Skin of body (tissue), 3 donors: ENCODE results near the gene GALNT7. TPM values are rescaled to one million over a fixed set of nuclear protein-coding genes. Genes with fewer than 3 reads are reported as not detected.

ENCODE experiments used
- DNase-seq: peaks from one replicate; lab custom pipeline; 2025; lab: John Stamatoyannopoulos, UW
- small RNA-seq: library from RNA; depleted of rRNA; stranded (forward); fragments of <200 nt; gene quantifications from one replicate; pipeline ENCODE3, GENCODE V24; 2014; ENCODE audit warnings: low replicate concordance
- total RNA-seq: library from RNA; depleted of rRNA; stranded (reverse); fragments of >200 nt; gene quantifications from one replicate; pipeline ENCODE4 v1.2.3, GENCODE V29; 2014

Gene GALNT7
- total RNA-seq, 1 donor from 2014 or later: 18.5 TPM

DNA sequence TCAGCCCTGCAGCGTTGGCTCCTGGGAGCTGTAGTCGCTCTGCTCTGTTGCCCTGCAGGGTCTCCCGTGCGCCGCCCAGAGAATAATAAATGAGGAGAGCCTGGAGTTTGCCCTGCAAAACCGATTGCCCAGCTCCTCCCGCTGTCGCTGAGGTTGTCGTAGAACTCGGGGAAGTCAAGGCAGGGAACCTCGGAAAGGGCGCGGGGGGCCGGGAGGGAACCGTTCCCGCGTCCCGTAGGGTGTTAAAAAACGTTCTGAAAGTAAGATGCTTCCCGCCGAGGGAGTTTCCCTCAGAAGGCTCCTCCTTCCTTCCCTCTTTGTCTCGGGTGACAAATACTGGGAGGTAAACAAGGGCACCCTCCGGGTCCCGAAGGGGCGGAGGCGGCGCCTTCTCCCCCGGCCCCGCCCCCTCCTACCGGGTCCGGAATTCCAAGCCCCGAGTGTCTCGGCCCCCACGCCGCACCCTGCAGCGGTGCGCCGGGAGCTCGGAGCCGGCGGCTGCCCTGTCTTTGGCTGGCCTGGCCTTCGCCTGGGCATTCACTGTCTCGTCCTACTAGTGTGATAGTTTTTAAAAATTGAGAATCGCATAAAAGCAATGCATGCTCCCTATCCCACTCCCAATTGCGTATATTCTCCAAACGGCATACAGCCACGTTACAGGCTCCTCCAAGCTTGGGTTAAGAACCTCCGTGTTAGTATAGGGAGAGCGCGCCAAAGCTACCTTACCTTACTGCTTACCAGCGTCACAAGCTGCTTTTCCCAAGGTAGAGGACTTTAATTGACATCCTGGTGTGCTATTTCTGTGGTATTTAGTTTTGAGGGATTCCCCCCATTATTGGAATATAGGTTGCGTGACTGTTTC lies 166.5 kb downstream of the GALNT7 start:
- DNase-seq: peak; percentile 57

- no peak for DNase-seq
These were observed 168.9 kb downstream of the GALNT7 start for GRCh38 chr4:173337463-173337862.

DNA sequence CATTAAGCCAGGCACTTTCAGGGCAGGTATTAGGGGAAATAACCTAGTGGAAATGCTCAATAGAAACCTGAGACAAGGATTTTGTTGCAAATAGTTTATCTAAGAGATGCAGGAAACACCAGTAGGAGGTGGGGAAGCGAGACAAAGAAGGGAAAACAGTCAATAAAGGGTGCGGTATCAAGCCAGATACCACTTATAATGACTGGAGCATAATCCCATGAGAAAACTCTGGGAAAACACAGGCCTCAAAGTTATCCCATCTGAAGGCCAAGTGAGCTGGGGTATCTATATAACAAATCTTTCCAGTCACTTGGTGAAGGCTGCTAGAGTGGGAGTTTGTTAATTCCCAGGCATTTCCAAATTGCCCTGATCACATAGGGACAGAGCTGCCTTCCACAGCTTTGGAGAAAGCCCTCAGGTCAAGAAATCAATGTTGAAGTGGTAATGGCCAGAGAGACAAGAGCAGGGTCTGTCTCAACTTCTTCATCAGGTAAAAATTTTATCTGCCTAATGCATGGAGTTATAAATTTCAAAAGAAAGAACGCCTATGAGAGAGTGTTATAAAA lies 175.3 kb downstream of the GALNT7 start:
- no peak for DNase-seq

DNA sequence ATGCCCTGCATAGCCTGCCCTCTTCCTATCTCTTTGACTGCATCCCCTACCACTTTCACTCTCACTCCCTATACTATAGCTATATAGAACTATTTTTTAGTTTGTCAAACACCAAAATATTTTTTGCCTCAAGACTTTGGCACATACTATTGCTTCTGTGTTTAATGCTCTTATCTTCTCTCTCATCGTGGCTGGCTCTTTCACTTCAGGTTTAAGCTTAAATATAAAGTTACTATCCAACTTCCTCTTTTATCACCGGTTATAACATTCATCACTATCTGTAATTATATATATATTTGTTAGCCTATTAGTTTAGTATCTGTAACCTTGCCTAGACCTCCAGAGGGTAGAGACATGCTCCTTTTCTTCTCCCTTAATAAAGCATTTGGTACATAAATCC lies 177.0 kb downstream of the GALNT7 start:
- DNase-seq: no peak

DNA sequence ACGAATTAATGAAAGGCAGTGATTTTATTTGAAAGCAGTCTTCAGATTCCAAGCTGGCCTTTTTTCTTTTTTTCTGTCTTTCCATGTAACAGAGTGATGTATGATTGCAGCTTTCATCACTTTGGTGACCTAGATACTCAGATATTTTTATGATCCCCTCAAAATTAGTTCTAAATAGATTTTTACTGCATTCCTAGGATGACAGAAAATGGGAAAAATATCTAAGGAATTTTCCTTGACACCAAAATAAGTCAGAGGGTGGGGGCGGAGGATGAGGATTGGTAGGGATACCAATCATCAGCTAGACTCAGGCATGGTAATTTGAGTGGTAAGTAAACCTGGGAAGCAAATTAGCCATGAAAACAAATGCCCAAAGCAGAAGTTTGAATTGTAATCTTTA lies 177.5 kb downstream of the GALNT7 start:
- DNase-seq: no peak

DNA sequence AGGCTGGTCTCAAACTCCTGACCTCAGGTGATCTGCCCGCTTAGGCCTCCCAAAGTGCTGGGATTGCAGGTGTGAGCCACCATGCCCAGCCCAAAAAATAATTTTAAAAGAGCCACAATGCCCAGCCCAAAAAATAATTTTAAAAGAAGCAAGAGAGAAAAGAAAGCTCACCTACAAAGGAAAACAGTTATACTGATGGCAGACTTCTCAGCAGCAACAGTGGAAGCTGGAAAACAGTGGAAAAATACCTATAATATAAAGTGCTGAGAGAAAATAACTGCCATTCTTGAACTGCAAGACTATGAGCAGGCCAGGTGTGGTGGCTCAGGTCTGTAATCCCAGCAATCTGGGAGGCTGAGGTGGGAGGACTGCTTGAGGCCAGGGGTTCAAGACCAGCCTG lies 178.9 kb downstream of the GALNT7 start:
- DNase-seq: no peak

GRCh38 chr4:173357939-173358338 lies 189.3 kb downstream of the GALNT7 start:
- DNase-seq: no peak

DNA sequence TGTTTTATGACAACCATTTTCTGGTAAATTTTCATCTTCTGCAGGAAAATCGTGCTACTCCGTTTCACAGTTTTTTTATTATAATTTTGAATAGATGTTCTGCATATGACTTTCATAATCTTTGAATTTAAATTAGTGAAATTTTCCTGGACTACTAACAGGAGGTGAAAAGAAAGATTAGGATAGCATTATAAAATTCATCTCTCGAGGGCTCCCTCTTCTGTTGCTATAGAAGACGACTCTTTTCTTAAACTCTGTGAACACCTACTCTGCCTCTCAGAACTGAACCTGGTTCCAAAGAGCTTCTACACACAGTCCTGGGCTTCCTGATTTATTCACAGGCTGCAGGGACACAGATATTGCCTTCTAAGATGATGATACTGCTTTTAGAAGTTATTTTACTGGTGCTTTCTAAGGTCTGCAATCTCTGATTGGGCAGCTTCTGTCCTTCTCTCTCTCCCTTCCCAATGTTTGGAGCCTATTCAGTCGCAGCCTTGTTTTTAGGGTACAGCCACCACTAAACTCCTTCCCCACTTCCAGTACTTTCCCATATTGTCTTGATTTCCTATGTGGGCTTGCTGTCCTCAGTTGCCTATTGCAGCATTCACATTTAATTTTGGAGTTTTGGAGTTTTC lies 192.1 kb downstream of the GALNT7 start:
- no peak for DNase-seq

DNA sequence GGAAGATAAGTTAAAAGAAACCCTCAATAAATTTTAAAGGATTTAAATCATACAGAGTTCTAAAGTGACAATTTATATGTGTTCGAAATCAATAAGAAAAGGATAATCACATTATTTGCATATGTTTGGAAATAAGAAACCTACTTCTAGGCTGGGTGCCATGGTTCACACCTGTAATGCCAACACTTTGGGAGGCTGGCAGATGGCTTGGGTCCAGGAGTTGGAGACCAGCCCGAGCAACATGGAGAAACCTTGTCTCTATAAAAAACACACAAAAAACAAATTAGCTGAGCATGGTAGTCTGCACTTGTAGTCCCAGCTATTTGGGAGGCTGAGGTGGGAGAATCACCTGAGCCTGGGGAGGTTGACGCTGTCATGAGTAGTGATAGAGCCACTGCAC lies 194.1 kb downstream of the GALNT7 start:
- DNase-seq: no peak

GRCh38 chr4:173365359-173365996 lies 196.9 kb downstream of the GALNT7 start:
- DNase-seq: no peak

- no peak for DNase-seq
These were observed 198.7 kb downstream of the GALNT7 start for GRCh38 chr4:173367285-173367684.

DNA sequence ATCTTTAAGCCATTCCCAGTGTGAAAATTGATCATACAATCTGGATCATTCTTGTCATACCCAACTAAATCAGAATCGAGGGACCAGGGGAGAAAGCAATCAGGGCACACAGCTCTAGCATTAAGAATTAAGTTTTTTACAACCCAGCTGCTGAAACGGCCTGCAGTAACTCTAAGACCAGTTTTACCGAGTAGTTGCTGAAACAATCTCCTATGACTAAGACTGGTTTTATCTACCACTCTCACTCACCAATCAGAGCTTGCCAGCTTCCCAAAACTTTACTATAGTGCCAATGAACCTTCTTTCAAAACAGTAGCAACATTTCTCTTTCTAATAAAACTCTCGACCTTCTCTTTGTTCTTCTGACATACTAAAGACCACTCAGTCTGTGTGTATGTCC lies 199.3 kb downstream of the GALNT7 start:
- no peak for DNase-seq

- DNase-seq: peak; percentile 61
These were observed 201.5 kb downstream of the GALNT7 start for GRCh38 chr4:173370130-173370476.

DNA sequence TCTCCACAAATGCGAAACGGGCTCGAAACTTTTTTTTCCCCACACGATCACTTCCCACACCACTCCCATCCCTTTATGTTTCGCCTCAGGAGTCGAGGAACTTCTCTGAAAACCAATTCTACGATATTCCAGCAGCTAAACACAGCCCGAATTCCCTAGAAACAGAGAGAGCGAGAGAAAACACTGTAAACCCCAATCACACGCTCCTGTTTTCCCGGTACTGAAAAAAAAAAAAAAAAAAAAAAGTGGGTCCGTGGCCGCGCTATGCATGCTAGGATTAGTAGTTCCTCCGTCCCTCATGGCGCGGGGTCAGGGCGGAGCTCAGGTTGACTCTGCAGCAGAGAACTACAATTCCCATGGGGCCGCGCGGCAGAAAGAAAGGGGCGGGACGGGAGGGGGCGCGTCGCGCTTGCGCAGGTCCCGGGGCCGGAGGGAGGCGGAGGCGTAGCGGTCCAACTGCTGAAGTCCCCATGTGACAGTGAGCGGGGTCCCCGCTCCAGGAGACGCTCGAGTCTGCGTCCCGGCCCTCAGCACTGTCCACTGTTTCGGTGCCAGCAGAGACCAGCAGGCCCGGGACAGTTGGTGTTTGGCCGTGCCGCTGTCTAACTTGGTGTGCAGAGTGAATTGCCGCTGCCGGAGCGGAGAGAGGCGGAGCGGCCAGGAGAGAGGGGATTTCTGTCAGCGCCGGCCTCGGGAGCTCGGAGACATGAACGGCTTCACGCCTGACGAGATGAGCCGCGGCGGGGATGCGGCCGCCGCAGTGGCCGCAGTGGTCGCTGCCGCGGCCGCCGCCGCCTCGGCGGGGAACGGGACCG lies 202.1 kb downstream of the GALNT7 start, which contains the start of gene SAP30:
TSS of gene SAP30 (plus strand) at position 478 of the 815 bp plus-strand sequence. CDS start at position 707, 229 bp downstream.
- peak; percentile 99 for DNase-seq

DNA sequence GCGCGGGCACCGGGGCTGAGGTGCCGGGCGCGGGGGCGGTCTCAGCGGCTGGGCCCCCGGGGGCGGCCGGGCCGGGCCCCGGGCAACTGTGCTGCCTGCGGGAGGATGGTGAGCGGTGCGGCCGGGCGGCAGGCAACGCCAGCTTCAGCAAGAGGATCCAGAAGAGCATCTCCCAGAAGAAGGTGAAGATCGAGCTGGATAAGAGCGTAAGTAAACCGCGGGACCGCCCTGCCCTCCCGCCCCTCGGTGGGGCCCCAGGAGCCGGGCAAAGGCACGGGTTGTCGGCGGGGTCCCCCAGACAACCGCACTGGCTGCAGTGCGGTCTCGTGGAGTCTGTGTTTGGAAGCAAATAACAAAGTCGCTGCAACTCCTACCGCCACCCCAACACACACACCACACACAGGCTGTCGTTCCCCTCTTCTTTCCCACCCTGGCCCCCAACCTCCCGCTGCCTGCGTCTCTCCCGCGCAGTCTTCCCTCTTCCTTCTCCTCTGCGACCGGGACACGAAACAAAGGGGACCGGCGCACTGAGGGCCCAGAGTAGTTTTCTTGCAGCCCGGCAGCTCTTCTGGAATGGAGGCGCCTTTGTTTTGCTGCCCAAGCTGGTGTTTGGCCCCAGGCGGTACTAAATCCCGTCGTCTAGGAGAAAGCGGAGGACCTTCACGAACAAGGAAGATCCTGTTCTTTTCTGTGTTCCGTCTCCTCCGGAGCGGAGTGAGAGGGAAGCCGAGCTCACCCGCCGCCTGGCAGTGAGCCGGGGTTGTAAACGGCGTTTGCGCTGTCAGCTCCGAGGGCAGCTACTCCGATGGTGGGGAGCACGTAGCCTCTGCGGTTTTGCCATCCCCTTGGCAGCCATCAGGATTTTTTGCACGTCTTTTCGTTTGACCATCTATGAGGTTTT lies 202.9 kb downstream of the GALNT7 start:
- DNase-seq: peak; percentile 64

Small RNA genes lying within 50 kb of the gene (small RNA-seq; reads per million reads assigned to genes)
- gene MIR548T (not detected), gene RN7SL253P (not detected)

Other genes with a start within 250 kb of the GALNT7 start
- 97.6 TPM for gene HMGB2, start 165.5 kb downstream of the GALNT7 start, total RNA-seq
- 10.9 TPM for gene SAP30, start 202.1 kb downstream of the GALNT7 start, total RNA-seq
- gene SCRG1, start 230.3 kb downstream of the GALNT7 start, total RNA-seq: 0.10 TPM